NCI-H1092 treated with DMSO at 0.1 percent for 48 hours (cell line): ENCODE data around the gene SMAD7.

ENCODE experiments used
- DNase-seq: peaks from one replicate; lab custom pipeline; 2025; lab: John Stamatoyannopoulos, UW

Gene SMAD7

GRCh38 chr18:48944634-48945033, 6.1 kb downstream of the SMAD7 start:
- no peak for DNase-seq

GRCh38 chr18:48943736-48944527, 6.8 kb downstream of the SMAD7 start:
- no peak for DNase-seq

GRCh38 chr18:48943333-48943732, 7.4 kb downstream of the SMAD7 start:
- no peak for DNase-seq

GRCh38 chr18:48942554-48943261, 8.1 kb downstream of the SMAD7 start:
- DNase-seq = no peak

DNA sequence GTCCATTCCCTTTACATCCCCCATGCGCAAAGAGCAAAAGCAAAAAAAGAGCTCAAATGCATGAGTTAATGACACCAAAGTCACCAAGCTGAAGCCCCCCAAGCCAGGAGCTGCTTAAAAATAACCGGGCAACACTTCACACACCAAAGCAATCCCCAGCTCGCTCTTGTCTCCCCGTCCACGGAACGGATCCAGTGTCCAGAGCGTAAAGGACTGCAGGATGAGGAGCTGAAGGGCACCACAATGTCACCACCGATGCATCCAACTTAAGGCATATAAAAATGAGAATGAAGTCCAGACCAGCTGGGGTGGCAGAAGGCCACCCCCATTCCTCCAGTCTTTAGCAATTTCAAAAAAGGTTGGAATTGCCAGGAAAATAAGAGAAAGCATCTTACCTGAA, 8.7 kb downstream of the SMAD7 start:
- no peak for DNase-seq

GRCh38 chr18:48941672-48942071, 9.1 kb downstream of the SMAD7 start:
- no peak for DNase-seq

- DNase-seq = no peak
These were observed 9.7 kb downstream of the SMAD7 start for GRCh38 chr18:48940854-48941611.

GRCh38 chr18:48939205-48940097, 11.3 kb downstream of the SMAD7 start:
- DNase-seq = no peak

- no peak for DNase-seq
These were observed 11.9 kb downstream of the SMAD7 start for GRCh38 chr18:48938827-48939204.

DNA sequence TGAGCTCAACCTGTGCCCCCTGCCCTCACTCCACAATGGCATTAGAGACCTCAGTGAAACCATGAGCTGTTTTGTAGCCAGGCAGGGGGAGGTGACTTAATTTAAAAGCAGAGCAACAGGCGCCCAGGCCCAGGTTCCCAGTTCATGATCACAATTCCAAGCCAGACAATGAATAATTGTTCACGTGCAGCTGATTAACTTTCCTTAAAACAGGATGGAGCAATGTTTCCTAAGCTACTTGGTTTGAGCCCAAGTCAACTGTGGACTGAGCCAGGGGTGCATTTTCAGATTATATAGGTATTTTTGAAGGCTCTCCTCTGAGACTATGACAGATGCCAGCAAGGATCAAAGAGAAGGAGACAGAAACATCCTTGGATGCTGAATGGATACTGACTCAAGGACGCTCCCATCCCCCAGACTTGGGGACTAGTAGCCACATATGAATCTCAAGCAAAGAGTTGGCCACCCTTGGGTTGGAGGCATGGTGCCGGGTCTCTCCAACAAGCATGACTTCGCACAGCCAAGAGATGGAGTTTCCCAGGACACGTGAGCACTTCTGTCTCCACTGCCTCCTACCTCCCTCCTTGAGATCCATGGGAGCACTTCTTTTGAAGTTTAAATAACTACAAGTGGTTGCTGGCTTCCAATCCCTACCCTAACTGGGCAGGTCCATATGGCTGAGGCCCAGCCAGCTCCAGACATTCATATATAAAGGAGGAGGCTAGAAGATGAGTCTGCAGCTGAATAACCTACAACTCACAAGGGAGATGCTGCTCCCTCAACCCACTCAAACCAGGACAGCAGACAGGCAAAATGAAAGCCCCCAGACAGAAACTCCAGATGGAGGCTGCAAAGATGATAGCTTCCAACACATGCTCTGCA, 12.7 kb downstream of the SMAD7 start:
- no peak for DNase-seq

GRCh38 chr18:48935433-48935774, 15.4 kb downstream of the SMAD7 start:
- no peak for DNase-seq

- no peak for DNase-seq
These were observed 15.9 kb downstream of the SMAD7 start for GRCh38 chr18:48934723-48935432.

- DNase-seq = no peak
These were observed 16.4 kb downstream of the SMAD7 start for GRCh38 chr18:48934415-48934722.

- no peak for DNase-seq
These were observed 17.0 kb downstream of the SMAD7 start for GRCh38 chr18:48933578-48934414.

GRCh38 chr18:48932822-48933510, 17.8 kb downstream of the SMAD7 start:
- DNase-seq = no peak

- no peak for DNase-seq
These were observed 18.3 kb downstream of the SMAD7 start for GRCh38 chr18:48932462-48932818.

- DNase-seq = no peak
These were observed 18.9 kb downstream of the SMAD7 start for GRCh38 chr18:48931680-48932461.

- no peak for DNase-seq
These were observed 19.8 kb downstream of the SMAD7 start for GRCh38 chr18:48930926-48931325.
